ENCODE results near the gene CT45A7.
"Not testable (repeated sequence)": the region's sequence is repeated elsewhere in the genome, so short reads cannot be mapped to it uniquely, and the experiment has no call there.

The CT45A7 gene

DNA sequence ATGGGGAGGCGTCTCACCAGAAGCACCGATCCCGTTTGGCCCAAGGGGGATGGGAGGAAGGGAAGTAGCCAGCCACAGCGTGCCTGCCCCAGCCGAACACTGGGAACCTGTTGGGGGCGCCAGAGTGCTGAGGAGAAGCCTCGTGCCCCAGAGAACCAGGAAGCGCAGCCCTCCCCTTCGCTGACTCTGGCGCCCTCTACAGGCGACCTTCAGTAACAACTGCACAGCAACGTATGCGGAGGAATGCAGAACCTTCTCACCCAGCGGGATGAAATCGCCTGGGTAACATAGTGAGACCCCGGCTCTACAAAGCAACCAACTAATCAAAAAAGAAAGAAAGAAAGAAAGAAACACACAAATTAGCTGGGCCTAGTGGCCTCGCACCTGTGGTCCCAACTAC is at the start of gene CT45A7:
CT45A7 (minus strand) TSS at position 101 of the 400 bp plus-strand sequence. CDS start 3,747 bp downstream, outside the sequence.
- intact Hi-C loops (cut with DNase I); DNase-seq: not testable (repeated sequence)

DNA sequence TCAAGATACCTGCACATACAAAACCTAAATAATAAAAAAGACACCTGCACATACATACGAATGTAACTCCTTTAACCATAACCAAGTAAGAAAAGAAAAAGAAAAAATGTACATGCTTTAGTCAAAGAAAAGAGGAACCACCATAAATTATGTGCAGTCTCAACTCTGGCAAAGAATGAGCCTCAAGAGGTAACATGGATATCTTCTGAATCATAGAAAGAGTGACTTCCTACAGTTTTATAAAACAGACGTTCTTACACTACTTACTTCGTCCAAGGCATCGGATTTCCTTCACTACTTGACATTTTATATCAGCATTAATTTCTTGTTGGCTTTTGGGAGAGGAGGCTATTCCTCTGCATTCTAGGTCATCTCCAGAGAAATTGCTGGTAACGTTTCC is 45.7 kb upstream of the CT45A7 start:
- intact Hi-C loops (cut with DNase I); DNase-seq: not testable (repeated sequence)

DNA sequence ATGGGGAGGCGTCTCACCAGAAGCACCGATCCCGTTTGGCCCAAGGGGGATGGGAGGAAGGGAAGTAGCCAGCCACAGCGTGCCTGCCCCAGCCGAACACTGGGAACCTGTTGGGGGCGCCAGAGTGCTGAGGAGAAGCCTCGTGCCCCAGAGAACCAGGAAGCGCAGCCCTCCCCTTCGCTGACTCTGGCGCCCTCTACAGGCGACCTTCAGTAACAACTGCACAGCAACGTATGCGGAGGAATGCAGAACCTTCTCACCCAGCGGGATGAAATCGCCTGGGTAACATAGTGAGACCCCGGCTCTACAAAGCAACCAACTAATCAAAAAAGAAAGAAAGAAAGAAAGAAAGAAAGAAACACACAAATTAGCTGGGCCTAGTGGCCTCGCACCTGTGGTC is 34.6 kb upstream of the CT45A7 start, which contains the start of gene CT45A9:
CT45A9 (minus strand) TSS at position 101 of the 400 bp plus-strand sequence. CDS start 3,751 bp downstream, outside the sequence.
- DNase-seq; intact Hi-C loops (cut with DNase I): not testable (repeated sequence)

DNA sequence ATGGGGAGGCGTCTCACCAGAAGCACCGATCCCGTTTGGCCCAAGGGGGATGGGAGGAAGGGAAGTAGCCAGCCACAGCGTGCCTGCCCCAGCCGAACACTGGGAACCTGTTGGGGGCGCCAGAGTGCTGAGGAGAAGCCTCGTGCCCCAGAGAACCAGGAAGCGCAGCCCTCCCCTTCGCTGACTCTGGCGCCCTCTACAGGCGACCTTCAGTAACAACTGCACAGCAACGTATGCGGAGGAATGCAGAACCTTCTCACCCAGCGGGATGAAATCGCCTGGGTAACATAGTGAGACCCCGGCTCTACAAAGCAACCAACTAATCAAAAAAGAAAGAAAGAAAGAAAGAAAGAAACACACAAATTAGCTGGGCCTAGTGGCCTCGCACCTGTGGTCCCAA is 17.4 kb upstream of the CT45A7 start, which contains the start of gene CT45A8:
CT45A8 (minus strand) TSS at position 101 of the 400 bp plus-strand sequence. CDS start 3,755 bp downstream, outside the sequence.
- intact Hi-C loops (cut with DNase I) = not testable (repeated sequence)

DNA sequence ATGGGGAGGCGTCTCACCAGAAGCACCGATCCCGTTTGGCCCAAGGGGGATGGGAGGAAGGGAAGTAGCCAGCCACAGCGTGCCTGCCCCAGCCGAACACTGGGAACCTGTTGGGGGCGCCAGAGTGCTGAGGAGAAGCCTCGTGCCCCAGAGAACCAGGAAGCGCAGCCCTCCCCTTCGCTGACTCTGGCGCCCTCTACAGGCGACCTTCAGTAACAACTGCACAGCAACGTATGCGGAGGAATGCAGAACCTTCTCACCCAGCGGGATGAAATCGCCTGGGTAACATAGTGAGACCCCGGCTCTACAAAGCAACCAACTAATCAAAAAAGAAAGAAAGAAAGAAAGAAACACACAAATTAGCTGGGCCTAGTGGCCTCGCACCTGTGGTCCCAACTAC is 17.2 kb downstream of the CT45A7 start, which contains the start of gene CT45A2:
CT45A2 (minus strand) TSS at position 101 of the 400 bp plus-strand sequence. CDS start 3,747 bp downstream, outside the sequence.
- intact Hi-C loops (cut with DNase I); DNase-seq: not testable (repeated sequence)

More for the DNA sequence above, 17.4 kb upstream of the CT45A7 start, which contains the start of gene CT45A8:
- not testable (repeated sequence) for DNase-seq

GRCh38 chrX:135802687-135803086 is 34.4 kb downstream of the CT45A7 start, which contains the start of gene CT45A6:
TSS of gene CT45A6 (minus strand) at chrX:135802787. CDS start at chrX:135798993, 3,794 bp downstream.
- DNase-seq = not testable (repeated sequence)

GRCh38 chrX:135785403-135785802 is 51.7 kb downstream of the CT45A7 start, which contains the start of gene CT45A5:
TSS of gene CT45A5 (minus strand) at chrX:135785503. CDS start at chrX:135781729, 3,774 bp downstream.
- DNase-seq; intact Hi-C loops (cut with DNase I): not testable (repeated sequence)

More at GRCh38 chrX:135802687-135803086, 34.4 kb downstream of the CT45A7 start, which contains the start of gene CT45A6:
- intact Hi-C loops (cut with DNase I) = not testable (repeated sequence)
